Measurements from ENCODE around the gene BRD3. TPM values are rescaled to one million over a fixed set of nuclear protein-coding genes. Genes with fewer than 3 reads are reported as not detected.

The BRD3 gene
- total and polyA plus RNA-seq, 2 of the 8 experiments (the other 6 are each of a cell fraction or from before 2014, with no cell fraction given) = 31.0 to 82.7 TPM

DNA sequence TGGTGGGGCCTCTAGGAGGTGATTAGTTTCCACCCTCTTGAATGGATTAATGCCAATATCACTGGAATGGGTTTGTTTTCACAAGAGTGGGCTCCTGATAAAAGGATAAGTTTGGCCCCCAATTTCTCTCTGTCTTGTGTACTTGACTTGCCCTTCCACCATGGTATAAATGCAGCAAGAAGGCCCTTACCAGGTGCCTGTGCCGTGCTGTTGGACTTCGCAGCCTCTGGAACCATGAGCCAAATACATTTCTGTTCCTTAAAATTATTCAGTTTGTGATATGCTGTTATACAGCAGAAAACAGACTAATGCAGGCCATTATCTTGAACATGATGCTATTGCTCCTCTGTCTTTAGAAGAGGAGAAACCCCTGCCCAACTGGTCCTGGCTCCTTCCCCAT is 17.8 kb upstream of the BRD3 start (continued):
- TF ChIP-seq, protein P1, sequence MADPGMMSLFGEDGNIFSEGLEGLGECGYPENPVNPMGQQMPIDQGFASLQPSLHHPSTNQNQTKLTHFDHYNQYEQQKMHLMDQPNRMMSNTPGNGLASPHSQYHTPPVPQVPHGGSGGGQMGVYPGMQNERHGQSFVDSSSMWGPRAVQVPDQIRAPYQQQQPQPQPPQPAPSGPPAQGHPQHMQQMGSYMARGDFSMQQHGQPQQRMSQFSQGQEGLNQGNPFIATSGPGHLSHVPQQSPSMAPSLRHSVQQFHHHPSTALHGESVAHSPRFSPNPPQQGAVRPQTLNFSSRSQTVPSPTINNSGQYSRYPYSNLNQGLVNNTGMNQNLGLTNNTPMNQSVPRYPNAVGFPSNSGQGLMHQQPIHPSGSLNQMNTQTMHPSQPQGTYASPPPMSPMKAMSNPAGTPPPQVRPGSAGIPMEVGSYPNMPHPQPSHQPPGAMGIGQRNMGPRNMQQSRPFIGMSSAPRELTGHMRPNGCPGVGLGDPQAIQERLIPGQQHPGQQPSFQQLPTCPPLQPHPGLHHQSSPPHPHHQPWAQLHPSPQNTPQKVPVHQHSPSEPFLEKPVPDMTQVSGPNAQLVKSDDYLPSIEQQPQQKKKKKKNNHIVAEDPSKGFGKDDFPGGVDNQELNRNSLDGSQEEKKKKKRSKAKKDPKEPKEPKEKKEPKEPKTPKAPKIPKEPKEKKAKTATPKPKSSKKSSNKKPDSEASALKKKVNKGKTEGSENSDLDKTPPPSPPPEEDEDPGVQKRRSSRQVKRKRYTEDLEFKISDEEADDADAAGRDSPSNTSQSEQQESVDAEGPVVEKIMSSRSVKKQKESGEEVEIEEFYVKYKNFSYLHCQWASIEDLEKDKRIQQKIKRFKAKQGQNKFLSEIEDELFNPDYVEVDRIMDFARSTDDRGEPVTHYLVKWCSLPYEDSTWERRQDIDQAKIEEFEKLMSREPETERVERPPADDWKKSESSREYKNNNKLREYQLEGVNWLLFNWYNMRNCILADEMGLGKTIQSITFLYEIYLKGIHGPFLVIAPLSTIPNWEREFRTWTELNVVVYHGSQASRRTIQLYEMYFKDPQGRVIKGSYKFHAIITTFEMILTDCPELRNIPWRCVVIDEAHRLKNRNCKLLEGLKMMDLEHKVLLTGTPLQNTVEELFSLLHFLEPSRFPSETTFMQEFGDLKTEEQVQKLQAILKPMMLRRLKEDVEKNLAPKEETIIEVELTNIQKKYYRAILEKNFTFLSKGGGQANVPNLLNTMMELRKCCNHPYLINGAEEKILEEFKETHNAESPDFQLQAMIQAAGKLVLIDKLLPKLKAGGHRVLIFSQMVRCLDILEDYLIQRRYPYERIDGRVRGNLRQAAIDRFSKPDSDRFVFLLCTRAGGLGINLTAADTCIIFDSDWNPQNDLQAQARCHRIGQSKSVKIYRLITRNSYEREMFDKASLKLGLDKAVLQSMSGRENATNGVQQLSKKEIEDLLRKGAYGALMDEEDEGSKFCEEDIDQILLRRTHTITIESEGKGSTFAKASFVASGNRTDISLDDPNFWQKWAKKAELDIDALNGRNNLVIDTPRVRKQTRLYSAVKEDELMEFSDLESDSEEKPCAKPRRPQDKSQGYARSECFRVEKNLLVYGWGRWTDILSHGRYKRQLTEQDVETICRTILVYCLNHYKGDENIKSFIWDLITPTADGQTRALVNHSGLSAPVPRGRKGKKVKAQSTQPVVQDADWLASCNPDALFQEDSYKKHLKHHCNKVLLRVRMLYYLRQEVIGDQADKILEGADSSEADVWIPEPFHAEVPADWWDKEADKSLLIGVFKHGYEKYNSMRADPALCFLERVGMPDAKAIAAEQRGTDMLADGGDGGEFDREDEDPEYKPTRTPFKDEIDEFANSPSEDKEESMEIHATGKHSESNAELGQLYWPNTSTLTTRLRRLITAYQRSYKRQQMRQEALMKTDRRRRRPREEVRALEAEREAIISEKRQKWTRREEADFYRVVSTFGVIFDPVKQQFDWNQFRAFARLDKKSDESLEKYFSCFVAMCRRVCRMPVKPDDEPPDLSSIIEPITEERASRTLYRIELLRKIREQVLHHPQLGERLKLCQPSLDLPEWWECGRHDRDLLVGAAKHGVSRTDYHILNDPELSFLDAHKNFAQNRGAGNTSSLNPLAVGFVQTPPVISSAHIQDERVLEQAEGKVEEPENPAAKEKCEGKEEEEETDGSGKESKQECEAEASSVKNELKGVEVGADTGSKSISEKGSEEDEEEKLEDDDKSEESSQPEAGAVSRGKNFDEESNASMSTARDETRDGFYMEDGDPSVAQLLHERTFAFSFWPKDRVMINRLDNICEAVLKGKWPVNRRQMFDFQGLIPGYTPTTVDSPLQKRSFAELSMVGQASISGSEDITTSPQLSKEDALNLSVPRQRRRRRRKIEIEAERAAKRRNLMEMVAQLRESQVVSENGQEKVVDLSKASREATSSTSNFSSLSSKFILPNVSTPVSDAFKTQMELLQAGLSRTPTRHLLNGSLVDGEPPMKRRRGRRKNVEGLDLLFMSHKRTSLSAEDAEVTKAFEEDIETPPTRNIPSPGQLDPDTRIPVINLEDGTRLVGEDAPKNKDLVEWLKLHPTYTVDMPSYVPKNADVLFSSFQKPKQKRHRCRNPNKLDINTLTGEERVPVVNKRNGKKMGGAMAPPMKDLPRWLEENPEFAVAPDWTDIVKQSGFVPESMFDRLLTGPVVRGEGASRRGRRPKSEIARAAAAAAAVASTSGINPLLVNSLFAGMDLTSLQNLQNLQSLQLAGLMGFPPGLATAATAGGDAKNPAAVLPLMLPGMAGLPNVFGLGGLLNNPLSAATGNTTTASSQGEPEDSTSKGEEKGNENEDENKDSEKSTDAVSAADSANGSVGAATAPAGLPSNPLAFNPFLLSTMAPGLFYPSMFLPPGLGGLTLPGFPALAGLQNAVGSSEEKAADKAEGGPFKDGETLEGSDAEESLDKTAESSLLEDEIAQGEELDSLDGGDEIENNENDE (IDR thresholded peaks at IDR 0.05; ENCODE audit: insufficient replicate concordance, low read length) = no peak
- TF ChIP-seq KDM5A (IDR thresholded peaks at IDR 0.05; ENCODE audit: low read length) (no peak), RBBP5 (IDR thresholded peaks at IDR 0.05; ENCODE audit: borderline replicate concordance, low read depth, low read length) (no peak), TAF1 (IDR thresholded peaks at IDR 0.05; ENCODE audit: low read depth, low read length) (no peak), ASH2L (IDR thresholded peaks at IDR 0.05; ENCODE audit: low read length) (no peak), PHF8 (conservative IDR thresholded peaks at IDR 0.05; ENCODE audit: low read depth, low read length) (no peak), BRCA1 (IDR thresholded peaks at IDR 0.05; ENCODE audit: low read depth, low read length) (no peak), SP2 (IDR thresholded peaks at IDR 0.05; ENCODE audit: low read length) (no peak), GTF2F1 (IDR thresholded peaks at IDR 0.05; ENCODE audit: borderline replicate concordance, low read depth, low read length) (no peak), POU5F1 (IDR thresholded peaks at IDR 0.05; ENCODE audit: low read depth, low read length) (no peak)
- TF ChIP-seq, protein P2, sequence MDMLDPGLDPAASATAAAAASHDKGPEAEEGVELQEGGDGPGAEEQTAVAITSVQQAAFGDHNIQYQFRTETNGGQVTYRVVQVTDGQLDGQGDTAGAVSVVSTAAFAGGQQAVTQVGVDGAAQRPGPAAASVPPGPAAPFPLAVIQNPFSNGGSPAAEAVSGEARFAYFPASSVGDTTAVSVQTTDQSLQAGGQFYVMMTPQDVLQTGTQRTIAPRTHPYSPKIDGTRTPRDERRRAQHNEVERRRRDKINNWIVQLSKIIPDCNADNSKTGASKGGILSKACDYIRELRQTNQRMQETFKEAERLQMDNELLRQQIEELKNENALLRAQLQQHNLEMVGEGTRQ (IDR thresholded peaks at IDR 0.05; ENCODE audit: low read length) = no peak
